H9 (cell line): ENCODE data around the gene BCAT1. TPM values are rescaled to one million over a fixed set of nuclear protein-coding genes. Genes with fewer than 3 reads are reported as not detected.

Experiments used
- DNase-seq: peaks from one replicate; pipeline ENCODE4 v3.0.0-alpha.2; 2017
- H2AFZ ChIP-seq: one replicate; pipeline ENCODE4 v1.6.1; 2013; ENCODE audit warnings: mild to moderate bottlenecking, low read length, control low read depth, moderate library complexity
- H2AK5ac ChIP-seq: 2 replicates; pipeline ENCODE4 v1.6.1; 2013; ENCODE audit warnings: low read length, control low read depth, mixed read lengths; ENCODE audit not compliant: insufficient read length
- H2BK120ac ChIP-seq: one replicate; pipeline ENCODE4 v1.6.1; 2013; ENCODE audit warnings: low read depth, mild to moderate bottlenecking, low read length, control low read depth, inconsistent platforms; ENCODE audit not compliant: poor library complexity, severe bottlenecking
- H2BK12ac ChIP-seq: 2 replicates; pipeline ENCODE4 v1.6.1; 2013; ENCODE audit warnings: low read length, control low read depth, mixed read lengths, low read depth; ENCODE audit not compliant: insufficient read length
- H2BK15ac ChIP-seq: 2 replicates; pipeline ENCODE4 v1.6.1; 2013; ENCODE audit warnings: low read depth, low read length, control low read depth
- H2BK20ac ChIP-seq: one replicate; pipeline ENCODE4 v1.6.1; 2013; ENCODE audit warnings: low read depth, mild to moderate bottlenecking, low read length, control low read depth, inconsistent platforms; ENCODE audit not compliant: poor library complexity, severe bottlenecking
- H2BK5ac ChIP-seq: 2 replicates; pipeline ENCODE4 v1.6.1; 2013; ENCODE audit warnings: low read length, control low read depth, mixed read lengths; ENCODE audit not compliant: insufficient read length
- H3K14ac ChIP-seq: 2 replicates; pipeline ENCODE4 v1.6.1; 2013; ENCODE audit warnings: low read length, control low read depth; ENCODE audit not compliant: insufficient read depth
- H3K18ac ChIP-seq: 2 replicates; pipeline ENCODE4 v1.6.1; 2013; ENCODE audit warnings: low read depth, mild to moderate bottlenecking, mixed read lengths, low read length, control low read depth; ENCODE audit not compliant: insufficient read length
- H3K23ac ChIP-seq: 2 replicates; pipeline ENCODE4 v1.6.1; 2013; ENCODE audit warnings: low read length, control low read depth, mixed read lengths, low read depth; ENCODE audit not compliant: insufficient read length
- H3K23me2 ChIP-seq: 2 replicates; pipeline ENCODE4 v1.6.1; 2013; ENCODE audit warnings: low read depth, mild to moderate bottlenecking, mixed read lengths, low read length, control low read depth; ENCODE audit not compliant: insufficient read length, poor library complexity, severe bottlenecking
- H3K27ac ChIP-seq: 2 replicates; pipeline ENCODE4 v1.5.1; 2013; ENCODE audit warnings: low read length, control low read depth, mixed read lengths, low read depth; ENCODE audit not compliant: insufficient read length
- H3K27me3 ChIP-seq: 2 replicates; pipeline ENCODE4 v1.6.1; 2013; ENCODE audit warnings: low read length, control low read depth, inconsistent platforms; ENCODE audit not compliant: insufficient read depth
- H3K4ac ChIP-seq: 2 replicates; pipeline ENCODE4 v1.6.1; 2013; ENCODE audit warnings: low read depth, mild to moderate bottlenecking, control low read depth, inconsistent platforms, low read length, moderate library complexity
- H3K4me1 ChIP-seq: 2 replicates; pipeline ENCODE4 v1.6.1; 2013; ENCODE audit warnings: low read length, control low read depth, inconsistent platforms; ENCODE audit not compliant: insufficient read depth
- H3K4me2 ChIP-seq: 2 replicates; pipeline ENCODE4 v1.6.1; 2013; ENCODE audit warnings: low read length, control low read depth, mixed read lengths; ENCODE audit not compliant: insufficient read length, insufficient read depth
- H3K56ac ChIP-seq: 2 replicates; pipeline ENCODE4 v1.6.1; 2013; ENCODE audit warnings: low read depth, mild to moderate bottlenecking, mixed read lengths, low read length, control low read depth; ENCODE audit not compliant: insufficient read length
- H3K79me1 ChIP-seq: 2 replicates; pipeline ENCODE4 v1.6.1; 2013; ENCODE audit warnings: low read depth, mild to moderate bottlenecking, moderate library complexity, low read length, control low read depth, inconsistent platforms; ENCODE audit not compliant: insufficient read depth, poor library complexity, severe bottlenecking
- H3K79me2 ChIP-seq: 2 replicates; pipeline ENCODE4 v1.6.1; 2013; ENCODE audit warnings: low read length, control low read depth, inconsistent platforms; ENCODE audit not compliant: insufficient read depth
- H3K9ac ChIP-seq: 2 replicates; pipeline ENCODE4 v1.6.1; 2013; ENCODE audit warnings: low read length, control low read depth, mixed read lengths; ENCODE audit not compliant: insufficient read length; ENCODE audit errors: extremely low read depth
- H3K9me3 ChIP-seq: one replicate; pipeline ENCODE4 v1.6.1; 2013; ENCODE audit warnings: low read depth, low read length, inconsistent platforms; ENCODE audit not compliant: control insufficient read depth
- H3T11ph ChIP-seq: one replicate; pipeline ENCODE4 v1.6.1; 2013; ENCODE audit warnings: mild to moderate bottlenecking, low read length, control low read depth, inconsistent platforms
- H4K20me1 ChIP-seq: one replicate; pipeline ENCODE4 v1.6.1; 2013; ENCODE audit not compliant: control insufficient read depth, insufficient read length, insufficient read depth
- H4K5ac ChIP-seq: 2 replicates; pipeline ENCODE4 v1.6.1; 2013; ENCODE audit warnings: low read depth, mild to moderate bottlenecking, mixed read lengths, low read length, control low read depth; ENCODE audit not compliant: insufficient read length
- H4K8ac ChIP-seq: replicated peaks from 2 replicates; pipeline ENCODE4 v1.6.1; 2013; ENCODE audit warnings: low read length, control low read depth, mixed read lengths, low read depth; ENCODE audit not compliant: insufficient read length
- H4K91ac ChIP-seq: 2 replicates; pipeline ENCODE4 v1.6.1; 2013; ENCODE audit warnings: low read depth, mild to moderate bottlenecking, moderate library complexity, mixed read lengths, low read length, control low read depth; ENCODE audit not compliant: insufficient read length
- H3K27ac Mint-ChIP-seq, 3 experiments: 2 replicates in 2 of 3; 3 replicates in 1 of 3; pipeline ENCODE4 v1.8.0; 2020 to 2021; ENCODE audit warnings: mixed read lengths in 3 of 3, mild to moderate bottlenecking in 1 of 3, moderate library complexity in 1 of 3
- H3K27me3 Mint-ChIP-seq: 2 replicates; pipeline ENCODE4 v1.8.0; 2021; ENCODE audit warnings: low read depth, mild to moderate bottlenecking, moderate library complexity, mixed read lengths
- H3K36me3 Mint-ChIP-seq, 3 experiments: 2 replicates in 2 of 3; 3 replicates in 1 of 3; pipeline ENCODE4 v1.8.0; 2020 to 2021; ENCODE audit warnings: low read depth in 3 of 3, mixed read lengths in 3 of 3; ENCODE audit not compliant: insufficient read depth in 1 of 3
- H3K4me1 Mint-ChIP-seq, 2 experiments: 2 replicates each; pipeline ENCODE4 v1.8.0; 2020; ENCODE audit warnings: mixed read lengths in 2 of 2
- H3K4me3 Mint-ChIP-seq, 2 experiments: 2 replicates in 1 of 2; 3 replicates in 1 of 2; pipeline ENCODE4 v1.8.0; 2020 to 2021; ENCODE audit warnings: mild to moderate bottlenecking in 2 of 2, mixed read lengths in 2 of 2, moderate library complexity in 1 of 2
- H3K9me3 Mint-ChIP-seq, 2 experiments: 2 replicates in 1 of 2; 3 replicates in 1 of 2; pipeline ENCODE4 v1.8.0; 2020; ENCODE audit warnings: mild to moderate bottlenecking in 2 of 2, mixed read lengths in 2 of 2, moderate library complexity in 1 of 2
- WGBS: extraction: QIAGEN DNeasy Blood & Tissue Kit; methylation state at CpG from one replicate; pipeline ENCODE4 v1.1.7; 2013; ENCODE audit warnings: missing lambda C conversion rate, low lambda C conversion rate, mixed read lengths; ENCODE audit not compliant: insufficient read length; ENCODE audit errors: extremely low coverage; 5-methylcytosine and 5-hydroxymethylcytosine counted together
- total RNA-seq: library from RNA; stranded (reverse); gene quantifications from 2 replicates; pipeline ENCODE4 v1.2.1, GENCODE V29; 2021
- TF ChIP-seq, protein P1 (sequence below): fragments of 200-600 bp; sonication (generic); conservative IDR thresholded peaks from 3 replicates; pipeline ENCODE4 v1.8.0; 2021; ENCODE audit warnings: antibody characterized with exemption, mild to moderate bottlenecking

BCAT1 gene
- total RNA-seq, 1 experiment from 2014 or later = 244 TPM

DNA sequence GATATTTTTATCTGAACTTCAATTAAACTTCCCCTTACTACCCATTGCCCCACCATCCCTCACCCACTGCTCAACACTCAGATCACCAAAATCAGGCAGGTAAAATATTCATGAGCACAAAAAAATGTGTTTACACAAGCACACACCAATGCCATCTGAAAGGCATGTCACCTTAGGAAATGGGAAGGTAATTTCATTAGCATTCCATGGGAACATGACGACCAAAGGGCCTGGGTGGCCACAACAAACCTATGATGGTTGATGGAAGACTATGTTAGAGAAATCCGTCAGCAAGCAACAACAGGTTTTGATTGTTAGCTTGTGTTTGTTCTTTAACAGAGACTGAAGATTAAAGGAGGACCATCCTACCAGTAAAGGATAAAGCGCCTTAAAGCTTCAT, 97.6 kb downstream of the BCAT1 start:
- TF ChIP-seq, protein P1, sequence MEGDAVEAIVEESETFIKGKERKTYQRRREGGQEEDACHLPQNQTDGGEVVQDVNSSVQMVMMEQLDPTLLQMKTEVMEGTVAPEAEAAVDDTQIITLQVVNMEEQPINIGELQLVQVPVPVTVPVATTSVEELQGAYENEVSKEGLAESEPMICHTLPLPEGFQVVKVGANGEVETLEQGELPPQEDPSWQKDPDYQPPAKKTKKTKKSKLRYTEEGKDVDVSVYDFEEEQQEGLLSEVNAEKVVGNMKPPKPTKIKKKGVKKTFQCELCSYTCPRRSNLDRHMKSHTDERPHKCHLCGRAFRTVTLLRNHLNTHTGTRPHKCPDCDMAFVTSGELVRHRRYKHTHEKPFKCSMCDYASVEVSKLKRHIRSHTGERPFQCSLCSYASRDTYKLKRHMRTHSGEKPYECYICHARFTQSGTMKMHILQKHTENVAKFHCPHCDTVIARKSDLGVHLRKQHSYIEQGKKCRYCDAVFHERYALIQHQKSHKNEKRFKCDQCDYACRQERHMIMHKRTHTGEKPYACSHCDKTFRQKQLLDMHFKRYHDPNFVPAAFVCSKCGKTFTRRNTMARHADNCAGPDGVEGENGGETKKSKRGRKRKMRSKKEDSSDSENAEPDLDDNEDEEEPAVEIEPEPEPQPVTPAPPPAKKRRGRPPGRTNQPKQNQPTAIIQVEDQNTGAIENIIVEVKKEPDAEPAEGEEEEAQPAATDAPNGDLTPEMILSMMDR = no peak
- no peak overlapping the region for H2BK12ac ChIP-seq
- no peaks in the 10 kb centered on the region for H3K27me3 ChIP-seq
- H3K4me1 ChIP-seq = no peaks in the 10 kb centered on the region; the same call in 1 of the 2 replicates
- H3K4ac ChIP-seq = no peak overlapping the region
- H3K23ac ChIP-seq = no peak overlapping the region
- no peak overlapping the region for H3K14ac ChIP-seq
- H3K4me3 Mint-ChIP-seq = no peak overlapping the region
- H4K5ac ChIP-seq = no peak overlapping the region
- no peaks in the 10 kb centered on the region for H3K23me2 ChIP-seq
- peaks cover 27 to 32% of the 10 kb centered on the region in 2 experiments for H3K4me1 Mint-ChIP-seq
- no peak overlapping the region for H3K4me2 ChIP-seq
- no peaks in the 10 kb centered on the region for H4K20me1 ChIP-seq
- no peaks in the 10 kb centered on the region for H3K27me3 Mint-ChIP-seq
- H4K91ac ChIP-seq = no peak overlapping the region
- H2AK5ac ChIP-seq = no peak overlapping the region
- H3T11ph ChIP-seq = no peak overlapping the region
- H3K56ac ChIP-seq = no peak overlapping the region
- H2AFZ ChIP-seq = no peak overlapping the region
- H3K9me3 ChIP-seq = no peaks in the 10 kb centered on the region
- peaks cover 19 to 44% (median 34%) of the 10 kb centered on the region in 3 experiments for H3K36me3 Mint-ChIP-seq
- H3K27ac ChIP-seq = no peak overlapping the region
- no peaks in the 10 kb centered on the region for H3K9me3 Mint-ChIP-seq
- no peak overlapping the region for H2BK5ac ChIP-seq
- no peak overlapping the region for H4K8ac ChIP-seq
- no CpG with 5 or more reads among the region's 3 CpGs for WGBS
- H2BK120ac ChIP-seq = no peak overlapping the region
- H2BK20ac ChIP-seq = no peak overlapping the region
- H3K9ac ChIP-seq = no peak overlapping the region
- H3K79me1 ChIP-seq = peaks cover 2% of the 10 kb centered on the region
- peak overlapping the region in 2 of 3 experiments; percentile 25 to 30; a peak in 3 of 7 replicates for H3K27ac Mint-ChIP-seq
- H3K79me2 ChIP-seq = no peaks in the 10 kb centered on the region; the same call in 1 of the 2 replicates
- no peak overlapping the region for H2BK15ac ChIP-seq
- DNase-seq = no peak
- H3K18ac ChIP-seq = no peak overlapping the region
